UCSD-AML1 (cell line): ENCODE measurements around the gene MRPL44.

Experiments used
- DNase-seq: peaks from one replicate; lab custom pipeline; 2025; ENCODE audit not compliant: unreplicated experiment; lab: John Stamatoyannopoulos, UW

Gene MRPL44

GRCh38 chr2:223969856-223970255 is 12.6 kb downstream of the MRPL44 start:
- DNase-seq, result no peak

DNA sequence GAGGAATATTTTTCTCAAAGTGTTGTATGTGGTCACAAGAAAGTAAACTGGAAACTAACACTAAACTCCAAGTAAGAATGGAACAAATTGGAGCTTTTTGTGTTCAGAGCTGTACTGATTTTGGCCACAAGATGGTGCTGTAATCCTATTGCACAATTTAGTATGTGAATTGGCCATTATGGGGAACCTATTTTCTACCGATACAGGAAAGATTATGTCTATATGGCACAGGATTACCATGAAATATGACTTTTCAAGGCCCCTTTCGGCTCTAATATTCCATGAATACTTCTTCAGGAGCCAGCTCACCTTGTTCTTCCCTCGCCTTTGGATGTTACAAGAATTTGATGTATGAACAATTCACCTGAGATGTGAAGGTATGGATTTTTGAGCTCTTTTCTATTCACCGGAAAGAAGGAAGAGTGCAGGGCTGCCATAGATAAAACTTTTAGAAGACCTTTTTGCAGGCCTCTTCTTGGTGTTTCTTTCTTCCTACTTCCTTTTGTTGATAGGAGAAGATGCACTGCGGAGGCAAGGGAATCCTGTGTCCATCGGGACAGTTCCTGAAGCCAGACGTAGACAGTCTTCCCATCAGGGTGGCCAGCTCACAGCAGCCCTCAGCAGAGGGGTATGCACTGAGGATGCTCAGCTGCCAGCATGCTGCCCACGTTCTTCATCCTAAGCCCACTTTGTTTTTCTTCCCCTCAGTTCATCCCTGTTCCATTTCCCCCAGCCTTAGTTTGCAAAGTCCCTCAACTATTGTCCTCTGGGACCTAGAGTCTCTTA is 13.3 kb downstream of the MRPL44 start:
- no peak for DNase-seq

GRCh38 chr2:223971731-223972130 is 14.5 kb downstream of the MRPL44 start:
- no peak for DNase-seq

DNA sequence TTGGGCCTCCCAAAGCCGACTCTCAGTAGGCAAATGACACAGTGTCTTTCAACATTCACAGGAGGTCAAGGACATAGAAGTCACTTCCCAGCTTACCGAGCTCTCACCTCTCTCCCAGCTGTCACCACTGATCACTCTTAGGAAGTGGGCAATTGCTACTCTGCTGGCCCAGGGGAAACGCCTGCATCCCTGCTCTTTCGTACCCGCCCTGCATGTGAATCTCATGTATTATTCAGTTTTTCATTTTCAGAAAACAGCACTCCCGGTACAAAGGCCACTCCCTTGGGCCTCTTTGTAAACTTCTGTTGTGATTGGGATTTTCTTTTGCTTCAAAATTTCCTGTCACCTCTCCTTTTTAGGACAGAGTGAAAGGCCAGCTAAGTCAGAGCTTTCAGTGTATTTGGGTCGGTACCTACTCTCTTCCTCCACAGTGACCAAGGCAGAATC is 15.4 kb downstream of the MRPL44 start:
- no peak for DNase-seq

DNA sequence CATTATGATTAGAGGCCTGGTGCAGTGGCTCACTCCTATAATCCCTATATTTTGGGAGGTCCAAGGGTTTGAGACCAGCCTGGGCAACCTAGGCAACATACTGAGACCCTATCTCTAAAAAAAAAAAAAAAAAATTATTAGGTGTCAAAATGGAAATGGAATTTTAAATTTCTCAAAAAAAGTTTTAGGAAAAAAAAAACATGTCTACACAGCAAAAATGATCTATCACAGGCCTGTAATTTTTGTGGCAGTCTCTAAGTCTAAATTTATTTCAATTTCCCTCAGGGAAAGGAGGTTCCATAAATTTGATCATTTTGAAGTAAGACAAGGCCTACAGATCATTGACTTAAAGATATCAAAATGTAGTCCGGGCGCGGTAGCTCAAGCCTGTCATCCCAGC is 16.3 kb downstream of the MRPL44 start:
- DNase-seq, result no peak

DNA sequence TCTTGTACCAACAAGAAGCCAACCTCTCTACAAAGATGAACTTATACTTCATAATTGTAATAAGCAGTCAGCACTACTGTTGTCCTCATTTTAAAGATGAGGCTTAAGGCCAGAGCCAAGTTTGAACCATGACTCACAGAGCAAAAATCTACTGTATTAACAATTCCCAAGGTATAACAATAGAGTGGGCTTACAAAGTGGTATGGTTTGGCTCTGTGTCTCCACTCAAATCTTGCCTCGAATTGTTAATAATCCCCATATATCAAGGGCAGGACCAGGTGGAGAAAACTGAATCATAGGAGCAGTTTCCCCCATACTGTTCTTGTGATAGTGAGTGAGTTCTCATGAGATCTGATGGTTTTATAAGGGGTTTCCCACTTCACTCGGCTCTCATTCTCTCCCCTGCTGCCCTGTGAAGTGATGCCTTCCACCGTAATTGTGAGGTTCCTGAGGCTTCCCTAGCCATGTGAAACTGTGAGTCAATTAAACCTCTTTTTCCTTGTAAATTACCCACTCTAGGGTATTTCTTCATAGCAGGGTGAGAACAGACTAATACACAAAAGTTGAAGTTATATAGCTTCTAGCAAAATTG is 19.5 kb downstream of the MRPL44 start:
- DNase-seq, result no peak

DNA sequence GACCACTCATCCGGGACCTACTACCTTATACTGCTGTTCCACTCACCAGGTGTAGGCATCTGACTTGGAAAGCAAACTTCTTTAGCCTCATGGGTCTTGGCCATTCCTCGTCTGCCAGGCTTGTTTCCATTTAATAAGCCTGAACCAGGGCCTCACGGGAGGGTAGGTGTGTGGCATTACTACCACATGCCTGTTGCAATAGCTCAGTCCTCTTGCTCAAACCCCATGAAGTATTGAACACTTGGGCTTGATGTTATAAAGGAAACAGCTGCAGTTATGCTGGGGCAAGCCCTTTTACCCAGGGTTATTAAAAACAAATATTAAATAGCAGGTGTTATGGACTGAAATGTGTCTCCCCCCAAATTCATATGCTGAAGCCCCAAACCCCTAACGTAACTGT is 21.2 kb downstream of the MRPL44 start:
- no peak for DNase-seq

DNA sequence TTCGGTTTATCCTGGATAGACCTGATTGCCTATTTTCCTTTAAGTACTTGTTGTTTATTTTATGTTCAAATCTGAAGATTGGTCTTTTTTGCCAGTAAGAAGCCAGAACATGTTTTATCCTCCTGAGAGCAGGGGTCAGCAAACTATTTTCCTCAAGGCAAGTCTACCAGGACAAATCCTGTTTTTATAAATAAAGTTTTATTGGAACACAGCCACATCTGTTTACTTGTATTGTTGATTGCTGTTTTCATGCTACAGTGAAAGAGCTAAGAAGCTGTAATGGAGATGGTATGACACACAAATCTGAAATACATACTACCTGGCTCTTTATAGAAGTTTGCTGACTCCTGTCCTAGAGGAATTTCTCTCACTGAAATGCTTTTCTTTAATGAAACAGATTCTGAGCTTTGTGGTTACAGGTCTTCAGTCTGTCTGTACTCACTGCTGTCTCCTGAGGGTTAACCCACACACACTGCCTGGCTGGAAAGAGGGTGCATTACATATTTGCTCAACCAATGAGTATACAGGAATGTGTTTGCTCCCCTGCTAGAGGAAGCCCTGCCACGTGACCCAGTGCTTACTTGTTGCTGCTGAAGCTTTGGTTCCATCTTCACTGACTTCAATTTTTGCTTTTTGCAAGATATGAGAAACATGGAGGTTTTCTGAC is 22.6 kb downstream of the MRPL44 start:
- DNase-seq, result no peak

GRCh38 chr2:223980397-223980735 is 23.1 kb downstream of the MRPL44 start:
- DNase-seq, result no peak

GRCh38 chr2:223980803-223981202 is 23.5 kb downstream of the MRPL44 start:
- DNase-seq, result no peak

DNA sequence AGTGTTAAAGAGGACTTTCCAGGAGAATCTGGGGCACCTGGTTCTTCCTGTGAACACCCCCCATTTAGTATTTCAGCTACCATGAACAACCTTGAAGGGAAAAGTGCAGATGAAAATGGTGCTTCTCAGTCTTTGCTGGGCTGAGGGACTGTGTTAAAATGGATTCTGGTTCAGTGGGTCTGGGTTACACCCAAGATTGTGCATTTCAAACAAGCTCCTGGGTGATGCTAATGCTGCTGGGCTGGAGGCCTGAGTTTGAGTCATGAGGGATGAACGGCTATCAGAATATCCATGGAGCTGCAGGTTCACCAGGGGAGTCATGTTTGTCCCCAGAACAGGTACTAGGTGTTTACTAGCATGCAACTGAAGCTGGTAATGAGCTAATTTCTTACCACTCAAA is 24.0 kb downstream of the MRPL44 start:
- no peak for DNase-seq

- no peak for DNase-seq
Observed at GRCh38 chr2:223989206-223989855, 32.1 kb downstream of the MRPL44 start.

DNA sequence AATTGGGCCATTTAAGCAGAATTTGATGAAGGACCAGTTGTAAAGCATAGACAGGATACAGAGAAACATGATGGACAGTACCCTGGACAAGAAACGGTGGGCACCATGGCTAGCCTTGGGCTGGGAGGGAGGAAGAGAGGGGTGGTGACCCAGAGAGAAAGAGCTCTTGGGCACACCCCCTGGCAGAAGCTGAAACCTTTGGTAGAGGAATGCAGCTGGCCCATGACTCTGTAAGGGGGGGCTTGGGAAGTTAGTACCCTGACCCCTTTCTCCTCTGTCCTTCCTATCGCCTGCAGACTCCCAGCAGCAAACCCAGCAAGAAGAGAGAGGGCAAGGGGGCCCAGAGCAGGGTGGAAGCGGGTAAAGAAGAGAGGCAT is 32.6 kb downstream of the MRPL44 start:
- no peak for DNase-seq

DNA sequence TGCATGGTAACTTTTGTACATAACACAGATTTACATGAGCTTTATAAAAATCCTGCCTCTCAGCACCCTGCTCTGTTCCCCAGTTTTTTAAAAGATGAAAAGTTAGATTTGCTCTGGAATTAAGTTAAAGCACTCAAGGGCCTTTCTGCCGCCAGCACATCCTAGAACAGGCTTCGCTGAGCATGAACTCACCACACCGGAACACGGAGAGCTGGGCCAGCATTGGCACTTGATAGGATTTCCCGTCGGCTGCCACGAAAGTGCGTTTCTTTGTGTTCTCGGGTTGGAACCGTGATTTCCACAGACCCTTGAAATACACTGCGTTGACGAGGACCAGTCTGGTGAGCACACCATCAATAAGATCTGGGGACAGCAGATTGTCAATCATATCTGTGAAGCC is 34.3 kb downstream of the MRPL44 start:
- DNase-seq, result no peak

DNA sequence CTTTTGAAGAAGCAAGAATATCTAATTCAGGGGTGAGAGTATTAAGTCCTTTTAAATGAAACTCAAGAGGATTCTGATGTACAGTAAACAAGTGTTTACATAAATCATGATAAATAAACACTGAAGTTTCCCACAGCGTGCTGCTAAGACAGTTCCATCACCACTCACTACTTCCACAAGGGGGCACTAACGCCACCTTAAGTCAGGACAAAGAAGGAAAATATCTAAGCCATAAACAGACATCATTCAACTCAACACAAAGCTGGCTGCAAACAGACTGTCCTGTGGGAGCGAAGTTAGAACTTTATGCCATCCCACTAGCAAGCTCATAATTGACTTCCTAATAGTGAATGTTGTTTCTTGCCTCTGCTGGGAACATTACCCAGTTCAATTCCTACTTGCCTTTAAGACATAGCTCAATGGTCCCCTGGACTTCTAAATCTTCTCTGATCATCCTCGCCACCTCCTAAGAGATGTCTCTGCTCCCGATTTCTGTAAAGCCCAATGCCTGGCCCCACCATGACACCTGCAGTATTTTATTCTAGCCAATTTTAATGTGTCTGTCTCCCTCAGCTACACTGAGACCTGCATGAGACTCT is 36.5 kb downstream of the MRPL44 start:
- peak; percentile 19 for DNase-seq

DNA sequence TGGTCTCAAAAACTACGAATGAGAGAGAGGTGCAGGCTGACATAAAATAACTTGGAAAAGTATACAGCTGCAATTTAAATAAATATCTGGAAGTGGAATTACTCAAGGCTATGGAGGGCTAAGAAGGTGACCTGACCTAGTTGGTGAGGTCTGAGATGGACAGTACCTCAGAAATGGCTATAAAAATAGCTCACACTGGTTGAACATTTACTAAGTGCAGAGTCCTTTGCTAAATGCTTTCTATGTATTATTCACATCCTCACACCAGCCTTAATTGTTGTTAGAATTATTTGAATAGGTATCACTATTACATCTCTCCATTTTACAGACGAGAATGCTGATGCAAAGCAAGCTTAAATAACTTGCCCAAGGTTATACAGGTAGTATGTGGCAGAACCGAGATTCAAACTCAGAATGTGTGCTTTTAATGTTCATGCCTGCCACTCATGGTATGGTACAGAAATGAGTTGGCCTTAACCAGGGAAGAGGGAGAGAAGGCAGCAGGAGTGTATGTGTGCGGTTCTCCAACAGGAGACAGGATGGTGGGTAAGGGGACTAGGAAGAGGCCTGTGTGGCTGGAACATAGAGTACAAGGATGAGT is 37.4 kb downstream of the MRPL44 start:
- DNase-seq, result no peak

GRCh38 chr2:223995569-223995968 is 38.3 kb downstream of the MRPL44 start:
- no peak for DNase-seq

GRCh38 chr2:223996391-223996790 is 39.1 kb downstream of the MRPL44 start:
- DNase-seq, result no peak

- DNase-seq, result no peak
Observed at GRCh38 chr2:223997938-223998337, 40.7 kb downstream of the MRPL44 start.

DNA sequence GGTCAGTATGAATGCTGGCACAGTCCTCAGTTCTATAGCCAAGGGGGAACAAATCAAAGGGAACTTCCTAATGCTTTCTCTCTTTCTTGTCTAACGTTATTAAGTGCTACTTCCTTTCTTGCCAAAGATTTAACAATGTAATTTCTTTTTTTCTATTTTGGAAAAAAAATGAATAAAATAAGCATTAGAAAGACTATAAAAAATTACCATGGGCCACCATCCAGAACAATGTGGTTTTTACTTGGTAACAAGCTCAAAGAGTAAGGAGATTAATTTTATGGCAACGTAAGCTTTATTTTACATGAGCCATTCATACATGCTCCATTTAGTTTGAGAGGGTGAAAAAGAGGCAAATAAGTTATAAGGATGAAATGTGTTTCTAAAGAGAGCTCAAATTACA is 41.7 kb downstream of the MRPL44 start:
- no peak for DNase-seq

- no peak for DNase-seq
Observed at GRCh38 chr2:223999862-224000261, 42.6 kb downstream of the MRPL44 start.
